Measurements from ENCODE around the gene TBC1D14. TPM values are rescaled to one million over a fixed set of nuclear protein-coding genes. Genes with fewer than 3 reads are reported as not detected.

Gene TBC1D14
- total and polyA plus RNA-seq, 10 of the 15 experiments (the other 5 are each of a cell fraction or from before 2014, with no cell fraction given): 0.87 to 39.3 (median 30.1) TPM

GRCh38 chr4:7004331-7004730 lies 94.7 kb downstream of the TBC1D14 start:
- intact Hi-C loops (cut with micrococcal nuclease; ENCODE audit: unreplicated experiment): no loop called here
- SMC1A ChIA-PET (ENCODE audit: uncharacterized antibody, unreplicated experiment): interaction anchor here (0.6 kb wide), 1 partner anchor 328 kb away, joined by 3 read pairs; no protein-coding TSS in a partner anchor
- H2AFZ ChIP-seq (ENCODE audit: control insufficient read depth, low read depth, low read length): no peak overlapping the region
- no peak overlapping the region for H3K9ac ChIP-seq (ENCODE audit: control insufficient read depth, insufficient read depth, low read length)
- WGBS (ENCODE audit: insufficient coverage, insufficient replicate concordance, low lambda C conversion rate, missing lambda C conversion rate): 94% methylated on average over 4 of the region's 4 CpGs
- no peaks in the 10 kb centered on the region for H4K20me1 ChIP-seq (ENCODE audit: control insufficient read depth, insufficient read depth)
- TF ChIP-seq, protein P1, sequence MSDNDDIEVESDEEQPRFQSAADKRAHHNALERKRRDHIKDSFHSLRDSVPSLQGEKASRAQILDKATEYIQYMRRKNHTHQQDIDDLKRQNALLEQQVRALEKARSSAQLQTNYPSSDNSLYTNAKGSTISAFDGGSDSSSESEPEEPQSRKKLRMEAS (IDR thresholded peaks at IDR 0.05; ENCODE audit: low read depth, low read length): no peak
- TF ChIP-seq IKZF2 (IDR thresholded peaks at IDR 0.05): no peak
- no peak for TF ChIP-seq SUPT20H (IDR thresholded peaks at IDR 0.05; ENCODE audit: borderline replicate concordance, control insufficient read depth, low read depth, low read length)
- TF ChIP-seq, protein P2, sequence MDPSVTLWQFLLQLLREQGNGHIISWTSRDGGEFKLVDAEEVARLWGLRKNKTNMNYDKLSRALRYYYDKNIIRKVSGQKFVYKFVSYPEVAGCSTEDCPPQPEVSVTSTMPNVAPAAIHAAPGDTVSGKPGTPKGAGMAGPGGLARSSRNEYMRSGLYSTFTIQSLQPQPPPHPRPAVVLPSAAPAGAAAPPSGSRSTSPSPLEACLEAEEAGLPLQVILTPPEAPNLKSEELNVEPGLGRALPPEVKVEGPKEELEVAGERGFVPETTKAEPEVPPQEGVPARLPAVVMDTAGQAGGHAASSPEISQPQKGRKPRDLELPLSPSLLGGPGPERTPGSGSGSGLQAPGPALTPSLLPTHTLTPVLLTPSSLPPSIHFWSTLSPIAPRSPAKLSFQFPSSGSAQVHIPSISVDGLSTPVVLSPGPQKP (IDR thresholded peaks at IDR 0.05; ENCODE audit: low read depth, low read length): no peak
- TF ChIP-seq BCLAF1 (IDR thresholded peaks at IDR 0.05): no peak
- TF ChIP-seq ZBED1 (IDR thresholded peaks at IDR 0.05; ENCODE audit: borderline replicate concordance): no peak
- no peaks in the 10 kb centered on the region for H3K4me1 ChIP-seq (ENCODE audit: control insufficient read depth, insufficient read depth, low read length)
- CTCF ChIA-PET: interaction anchor here (0.7 to 1.3 kb wide), 2 partner anchors 9 to 98 kb away, joined by 3 read pairs; no protein-coding TSS in a partner anchor
- H3K9me3 ChIP-seq (replicated peaks; ENCODE audit: control insufficient read depth, insufficient read depth, low read length): no peaks in the 10 kb centered on the region
- H3K27ac ChIP-seq (ENCODE audit: control insufficient read depth, insufficient read depth): no peak overlapping the region
- peaks cover 31 to 32% of the 10 kb centered on the region in 2 experiments for H3K36me3 ChIP-seq (ENCODE audit: control insufficient read depth in 2 of 2, insufficient read depth in 2 of 2, low read length in 1 of 2)
- RAD21 ChIA-PET (ENCODE audit: unreplicated experiment): no interaction called here
- FAIRE-seq (no peak), DNase-seq (ENCODE audit: low read depth, low spot score) (no peak), ATAC-seq (no peak)
- H3K4me3 ChIP-seq: no peak overlapping the region
- H3K4me2 ChIP-seq (ENCODE audit: control insufficient read depth, insufficient read depth): no peak overlapping the region
- in situ Hi-C loops (cut with MboI): no loop called here
- BruUV-seq (replicated peaks): no TSS peak
- POLR2A ChIA-PET: no interaction called here
- H3K27me3 ChIP-seq (replicated peaks in 1 of 2; ENCODE audit: control insufficient read depth in 2 of 2, insufficient read depth in 2 of 2, low read length in 1 of 2): no peaks in the 10 kb centered on the region
- no peaks in the 10 kb centered on the region for H3K79me2 ChIP-seq (ENCODE audit: control insufficient read depth, insufficient read depth, low read length)
